Measurements from ENCODE around the gene C1QL4. TPM values are rescaled to one million over a fixed set of nuclear protein-coding genes. Genes with fewer than 3 reads are reported as not detected.

Gene C1QL4
- total and polyA plus RNA-seq, 9 of the 15 experiments (the other 6 are each of a cell fraction or from before 2014, with no cell fraction given): 0.08 to 2.1 (median 0.31) TPM

- 0 out of 2 replicates have a peak, but pooled peaks have one; percentile 5 for TF ChIP-seq ZNF592 (IDR thresholded peaks at IDR 0.05)
- peak; percentile 74 for TF ChIP-seq FOSL1 (tag; conservative IDR thresholded peaks at IDR 0.05)
- TF ChIP-seq HDAC2 (IDR thresholded peaks at IDR 0.05): peak; percentile 55; the same call in 1 of the 2 replicates
- TF ChIP-seq, protein P1, sequence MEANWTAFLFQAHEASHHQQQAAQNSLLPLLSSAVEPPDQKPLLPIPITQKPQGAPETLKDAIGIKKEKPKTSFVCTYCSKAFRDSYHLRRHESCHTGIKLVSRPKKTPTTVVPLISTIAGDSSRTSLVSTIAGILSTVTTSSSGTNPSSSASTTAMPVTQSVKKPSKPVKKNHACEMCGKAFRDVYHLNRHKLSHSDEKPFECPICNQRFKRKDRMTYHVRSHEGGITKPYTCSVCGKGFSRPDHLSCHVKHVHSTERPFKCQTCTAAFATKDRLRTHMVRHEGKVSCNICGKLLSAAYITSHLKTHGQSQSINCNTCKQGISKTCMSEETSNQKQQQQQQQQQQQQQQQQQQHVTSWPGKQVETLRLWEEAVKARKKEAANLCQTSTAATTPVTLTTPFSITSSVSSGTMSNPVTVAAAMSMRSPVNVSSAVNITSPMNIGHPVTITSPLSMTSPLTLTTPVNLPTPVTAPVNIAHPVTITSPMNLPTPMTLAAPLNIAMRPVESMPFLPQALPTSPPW (CRISPR knock-in tag; IDR thresholded peaks at IDR 0.05): 0 out of 2 replicates have a peak, but pooled peaks have one; percentile 7
- peak; percentile 67 for TF ChIP-seq ZEB2 (IDR thresholded peaks at IDR 0.05)
- TF ChIP-seq ZNF3 (CRISPR knock-in tag; IDR thresholded peaks at IDR 0.05): no peak
- TF ChIP-seq, protein P2, sequence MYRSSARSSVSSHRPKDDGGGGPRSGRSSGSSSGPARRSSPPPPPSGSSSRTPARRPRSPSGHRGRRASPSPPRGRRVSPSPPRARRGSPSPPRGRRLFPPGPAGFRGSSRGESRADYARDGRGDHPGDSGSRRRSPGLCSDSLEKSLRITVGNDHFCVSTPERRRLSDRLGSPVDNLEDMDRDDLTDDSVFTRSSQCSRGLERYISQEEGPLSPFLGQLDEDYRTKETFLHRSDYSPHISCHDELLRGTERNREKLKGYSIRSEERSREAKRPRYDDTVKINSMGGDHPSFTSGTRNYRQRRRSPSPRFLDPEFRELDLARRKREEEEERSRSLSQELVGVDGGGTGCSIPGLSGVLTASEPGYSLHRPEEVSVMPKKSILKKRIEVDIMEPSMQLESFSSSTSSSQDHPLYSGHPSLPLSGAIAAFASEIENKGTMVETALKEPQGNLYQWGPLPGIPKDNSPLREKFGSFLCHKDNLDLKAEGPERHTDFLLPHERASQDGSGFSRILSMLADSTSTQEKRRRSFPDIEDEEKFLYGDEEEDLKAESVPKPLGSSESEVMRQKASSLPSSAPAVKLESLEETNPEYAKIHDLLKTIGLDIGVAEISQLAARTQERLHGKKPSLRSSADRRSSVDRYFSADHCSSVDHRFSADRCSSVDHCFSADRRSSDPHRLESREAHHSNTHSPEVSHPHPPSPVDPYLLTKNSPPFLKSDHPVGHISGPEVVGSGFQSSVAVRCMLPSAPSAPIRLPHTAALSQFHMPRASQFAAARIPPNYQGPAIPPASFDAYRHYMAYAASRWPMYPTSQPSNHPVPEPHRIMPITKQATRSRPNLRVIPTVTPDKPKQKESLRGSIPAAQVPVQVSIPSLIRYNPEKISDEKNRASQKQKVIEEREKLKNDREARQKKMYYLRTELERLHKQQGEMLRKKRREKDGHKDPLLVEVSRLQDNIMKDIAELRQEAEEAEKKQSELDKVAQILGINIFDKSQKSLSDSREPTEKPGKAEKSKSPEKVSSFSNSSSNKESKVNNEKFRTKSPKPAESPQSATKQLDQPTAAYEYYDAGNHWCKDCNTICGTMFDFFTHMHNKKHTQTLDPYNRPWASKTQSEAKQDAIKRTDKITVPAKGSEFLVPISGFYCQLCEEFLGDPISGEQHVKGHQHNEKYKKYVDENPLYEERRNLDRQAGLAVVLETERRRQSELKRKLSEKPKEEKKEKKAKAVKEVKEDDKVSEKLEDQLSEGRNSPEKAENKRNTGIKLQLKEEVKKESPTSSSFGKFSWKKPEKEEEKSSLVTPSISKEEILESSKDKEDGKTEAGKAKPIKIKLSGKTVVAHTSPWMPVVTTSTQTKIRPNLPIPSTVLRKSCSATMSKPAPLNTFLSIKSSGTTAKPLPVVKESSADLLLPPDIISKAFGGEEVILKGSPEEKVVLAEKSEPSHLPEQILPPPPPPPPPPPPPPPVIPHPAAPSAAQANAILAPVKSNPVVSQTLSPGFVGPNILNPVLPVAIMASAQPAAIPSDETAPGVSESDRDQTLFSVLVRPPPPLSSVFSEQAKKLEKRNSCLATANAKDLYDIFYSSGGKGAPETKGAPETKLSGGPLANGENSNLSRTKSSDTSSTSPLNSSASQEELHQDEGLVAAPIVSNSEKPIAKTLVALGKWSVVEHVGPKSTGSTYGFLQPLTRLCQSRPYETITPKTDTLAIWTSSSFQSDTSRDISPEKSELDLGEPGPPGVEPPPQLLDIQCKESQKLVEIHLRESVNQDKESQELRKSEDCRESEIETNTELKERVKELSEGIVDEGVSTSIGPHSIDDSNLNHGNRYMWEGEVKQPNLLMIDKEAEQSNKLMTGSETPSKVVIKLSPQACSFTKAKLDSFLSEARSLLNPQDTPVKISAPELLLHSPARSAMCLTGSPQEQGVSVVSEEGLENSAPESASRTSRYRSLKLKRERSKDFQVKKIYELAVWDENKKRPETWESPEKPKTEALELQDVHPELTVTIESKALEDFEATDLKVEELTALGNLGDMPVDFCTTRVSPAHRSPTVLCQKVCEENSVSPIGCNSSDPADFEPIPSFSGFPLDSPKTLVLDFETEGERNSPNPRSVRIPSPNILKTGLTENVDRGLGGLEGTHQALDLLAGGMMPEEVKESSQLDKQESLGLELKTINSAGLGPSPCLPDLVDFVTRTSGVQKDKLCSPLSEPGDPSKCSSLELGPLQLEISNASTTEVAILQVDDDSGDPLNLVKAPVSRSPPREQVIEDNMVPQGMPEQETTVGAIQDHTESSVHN (IDR thresholded peaks at IDR 0.05; ENCODE audit: borderline replicate concordance in 1 of 2, low read depth in 1 of 2): peak; percentile 9 to 95; a peak in 2 of 4 replicates
- peak in 1 of 2 experiments; percentile 85; a peak in 2 of 4 replicates for TF ChIP-seq MLLT1 (IDR thresholded peaks at IDR 0.05)
- TF ChIP-seq DPF2 (IDR thresholded peaks at IDR 0.05): peak; percentile 69; the same call in 1 of the 2 replicates
- peak; percentile 67 for TF ChIP-seq CBFA2T3 (IDR thresholded peaks at IDR 0.05)
- TF ChIP-seq HDAC3 (IDR thresholded peaks at IDR 0.05; ENCODE audit: borderline replicate concordance, partially characterized antibody): peak; percentile 37
- no peak for TF ChIP-seq HNRNPL (IDR thresholded peaks at IDR 0.05; ENCODE audit: low read depth, low read length)
- TF ChIP-seq KDM2B (CRISPR knock-in tag; IDR thresholded peaks at IDR 0.05): no peak
These were observed 28.6 kb upstream of the C1QL4 start (continued) for GRCh38 chr12:49365542-49365941.

All from K562 (cell line).